K562 treated with DMSO at 1 percent for 12 hours (cell line): Measurements from ENCODE around the gene ADGRL1. TPM values are rescaled to one million over a fixed set of nuclear protein-coding genes. Genes with fewer than 3 reads are reported as not detected.

Experiments used
- total RNA-seq: library from RNA; unstranded; fragments of 300-600 nt; gene quantifications from 2 replicates; pipeline ENCODE4 v1.2.3, GENCODE V29; 2022; ENCODE audit not compliant: insufficient read depth

ADGRL1 gene
- 9.5 and 28.2 TPM in 2 replicates for total RNA-seq

DNA sequence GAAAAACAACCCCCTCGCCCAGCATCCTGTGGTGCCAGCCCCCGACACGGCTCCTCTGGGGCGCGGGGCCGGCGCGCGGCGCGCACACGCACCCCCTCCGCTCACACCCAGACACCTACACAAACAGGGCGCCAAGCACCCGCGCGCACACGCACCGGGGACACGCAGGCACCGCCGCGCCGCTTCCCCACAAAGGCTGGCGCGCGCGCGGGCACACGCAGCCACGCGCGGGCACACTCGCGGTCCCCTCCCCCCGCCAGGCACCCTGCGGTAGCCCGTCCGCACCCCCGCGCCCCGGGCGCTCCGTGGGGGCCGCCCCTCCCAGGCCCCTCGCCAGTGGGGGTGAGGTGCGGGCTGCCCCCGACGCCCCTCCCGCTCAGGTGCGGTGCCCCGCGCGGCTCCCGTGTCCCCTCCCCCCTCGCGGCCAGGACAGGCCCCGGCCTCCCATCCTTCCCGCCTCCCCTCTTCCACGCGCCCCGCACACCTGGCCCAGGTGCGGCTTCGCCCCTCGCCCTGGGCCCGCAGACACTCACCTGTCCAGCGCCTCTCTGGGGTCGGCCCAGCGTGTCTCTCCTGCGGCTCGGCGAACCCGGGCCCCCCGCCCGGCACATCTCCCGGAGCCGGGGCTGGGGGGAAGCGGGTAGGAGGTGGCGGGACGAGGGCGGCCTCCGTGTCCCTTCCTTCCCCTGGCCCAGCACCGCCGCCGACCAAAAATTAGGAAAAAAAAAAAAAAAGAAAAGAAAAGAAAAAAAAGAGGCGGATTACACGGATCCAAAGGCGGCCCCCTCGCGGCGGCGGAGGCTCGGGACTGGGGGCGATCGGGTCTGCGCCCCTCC, at the start of gene ADGRL1:
TSS of gene ADGRL1 (minus strand) at position 718 of the 836 bp plus-strand sequence. CDS start 22,567 bp downstream, outside the sequence.

DNA sequence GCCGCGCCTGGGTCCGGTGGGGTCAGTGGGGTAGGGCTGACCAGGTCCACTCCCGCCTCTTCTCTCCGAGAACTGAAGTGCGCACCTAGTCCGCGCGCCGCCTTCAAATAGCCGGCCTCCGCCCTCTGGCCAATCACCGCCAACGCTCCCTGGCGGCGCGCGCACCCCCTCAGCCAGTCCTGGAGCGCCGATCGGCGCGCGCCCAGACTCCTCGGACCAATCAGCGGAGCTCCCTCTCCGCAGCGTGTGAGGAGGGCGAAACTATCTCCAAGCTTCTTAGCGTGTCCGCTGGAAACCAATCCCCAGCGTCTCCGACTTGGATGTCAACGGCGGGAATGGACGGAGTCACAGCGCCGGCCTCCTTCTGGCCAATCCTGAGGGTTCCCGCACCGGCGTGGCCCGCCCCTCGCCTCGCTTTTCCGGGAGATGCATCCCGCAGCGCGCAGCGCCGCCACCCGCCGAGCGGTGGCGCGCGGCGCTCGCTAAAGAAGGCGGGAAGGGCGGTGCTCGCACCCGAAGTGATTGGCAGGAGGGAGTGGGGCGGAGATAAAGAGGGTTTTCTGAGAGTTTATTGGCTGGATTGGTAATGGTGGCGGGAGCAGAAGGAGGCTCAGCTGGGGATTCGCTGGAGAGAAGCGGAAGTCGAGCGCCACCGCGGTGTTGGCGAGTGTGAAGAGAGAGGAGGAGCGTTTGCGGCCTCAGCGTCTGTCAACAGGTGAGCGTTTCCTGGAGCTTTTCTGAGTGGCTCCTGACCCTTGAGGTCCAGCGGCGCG, 69.3 kb downstream of the ADGRL1 start, which contains the start of gene ASF1B:
TSS of gene ASF1B (minus strand) at position 81 of the 773 bp plus-strand sequence. CDS start 133 bp downstream, outside the sequence.

DNA sequence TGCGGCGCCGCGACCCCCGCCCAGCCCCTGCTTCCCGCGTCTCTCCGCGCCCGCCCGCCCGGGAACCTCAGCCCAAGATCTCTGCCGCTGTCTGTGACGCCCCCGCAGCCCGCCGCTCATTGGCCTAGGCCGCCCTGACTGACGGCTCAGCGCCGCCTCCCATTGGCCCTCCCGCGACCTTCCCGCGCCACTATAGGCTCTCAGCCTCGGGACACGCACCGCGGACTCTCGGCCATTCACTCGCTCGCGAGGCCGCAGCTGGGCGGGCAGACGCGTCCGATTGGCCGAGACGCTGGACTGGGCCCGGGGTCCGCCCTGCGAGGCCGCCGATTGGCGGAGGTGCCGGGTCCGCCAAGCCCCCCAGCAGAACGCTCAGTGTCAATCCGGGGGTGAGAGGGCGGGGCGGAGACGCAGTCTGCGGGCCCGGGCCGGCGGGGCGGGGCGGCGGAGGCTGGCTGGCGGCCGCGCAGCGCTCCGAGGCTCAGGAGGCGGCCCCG, 88.3 kb downstream of the ADGRL1 start, which contains the start of gene PRKACA:
TSS of gene PRKACA (minus strand) at position 95 of the 497 bp plus-strand sequence. CDS start 215 bp downstream, outside the sequence.

Other genes with a start within 250 kb of the ADGRL1 start
- 8.6 and 11.3 TPM in 2 replicates for gene RFX1, start 199.8 kb downstream of the ADGRL1 start, total RNA-seq
- not detected in 2 replicates for gene RLN3, start 178.0 kb downstream of the ADGRL1 start, total RNA-seq
- 10.6 and 15.2 TPM in 2 replicates for gene IL27RA, start 174.4 kb downstream of the ADGRL1 start, total RNA-seq
- gene PALM3, start 144.1 kb downstream of the ADGRL1 start, total RNA-seq, result 1.8 and 2.3 TPM in 2 replicates
- gene MISP3, start 133.4 kb downstream of the ADGRL1 start, total RNA-seq, result 3.6 and 5.1 TPM in 2 replicates
- not detected in 2 replicates for gene C19orf67, start 120.4 kb downstream of the ADGRL1 start, total RNA-seq
- gene SAMD1, start 115.4 kb downstream of the ADGRL1 start, total RNA-seq, result 37.9 and 57.0 TPM in 2 replicates
- 47.4 and 104 TPM in 2 replicates for gene PRKACA, start 88.4 kb downstream of the ADGRL1 start, total RNA-seq
- 156 and 211 TPM in 2 replicates for gene ASF1B, start 69.6 kb downstream of the ADGRL1 start, total RNA-seq
- gene ADGRE5, start 175.3 kb upstream of the ADGRL1 start, total RNA-seq, result 28.7 and 57.4 TPM in 2 replicates
- 194 and 225 TPM in 2 replicates for gene DDX39A, start 213.2 kb upstream of the ADGRL1 start, total RNA-seq
- gene PKN1, start 227.1 kb upstream of the ADGRL1 start, total RNA-seq, result 253 and 267 TPM in 2 replicates